Stimulated activated CD8-positive, alpha-beta memory T cell treated with anti-CD3 and anti-CD28 coated beads, Interleukin-12 subunit alpha, Interleukin-12 subunit beta, amount 100 ng/mL, for 4 hours (primary cell): ENCODE results near the gene KCNN4.
"Not testable (repeated sequence)": the region's sequence is repeated elsewhere in the genome, so short reads cannot be mapped to it uniquely, and the experiment has no call there.

Experiments used
- DNase-seq: peaks from one replicate; pipeline ENCODE4 v3.0.0-alpha.2; 2020; ENCODE audit warnings: low read depth

Gene KCNN4

GRCh38 chr19:43774103-43774939, 6.5 kb downstream of the KCNN4 start:
- DNase-seq = no peak

- DNase-seq = no peak
Observed at GRCh38 chr19:43773725-43774102, 7.1 kb downstream of the KCNN4 start.

- no peak for DNase-seq
Observed at GRCh38 chr19:43769256-43769655, 11.5 kb downstream of the KCNN4 start.

GRCh38 chr19:43768273-43769050, 12.3 kb downstream of the KCNN4 start:
- DNase-seq = no peak

GRCh38 chr19:43767818-43768217, 13.0 kb downstream of the KCNN4 start:
- DNase-seq = no peak

GRCh38 chr19:43767316-43767715, 13.5 kb downstream of the KCNN4 start:
- no peak for DNase-seq

GRCh38 chr19:43766755-43767043, 14.1 kb downstream of the KCNN4 start:
- DNase-seq = no peak

GRCh38 chr19:43765109-43765876, 15.5 kb downstream of the KCNN4 start:
- DNase-seq = peak; percentile 54

GRCh38 chr19:43764684-43765083, 16.1 kb downstream of the KCNN4 start:
- DNase-seq = not testable (repeated sequence)

GRCh38 chr19:43763473-43763939, 17.3 kb downstream of the KCNN4 start:
- DNase-seq = no peak

GRCh38 chr19:43762814-43763213, 18.0 kb downstream of the KCNN4 start:
- DNase-seq = no peak

- DNase-seq = no peak
Observed at GRCh38 chr19:43760941-43761340, 19.8 kb downstream of the KCNN4 start.

GRCh38 chr19:43759515-43759914, 21.3 kb downstream of the KCNN4 start:
- no peak for DNase-seq

- DNase-seq = peak; percentile 58
Observed at GRCh38 chr19:43755256-43755801, 25.4 kb downstream of the KCNN4 start.

- peak; percentile 98 for DNase-seq
Observed at GRCh38 chr19:43754503-43755255, 26.1 kb downstream of the KCNN4 start, which contains the start of gene SMG9. Gene SMG9, minus strand, starts transcription at chr19:43754962. Its CDS starts 4,221 bp downstream, at chr19:43750741.

GRCh38 chr19:43754253-43754502, 26.6 kb downstream of the KCNN4 start:
- DNase-seq = no peak

GRCh38 chr19:43752287-43752875, 28.4 kb downstream of the KCNN4 start:
- no peak for DNase-seq

GRCh38 chr19:43751466-43752220, 29.1 kb downstream of the KCNN4 start:
- DNase-seq = no peak

- DNase-seq = no peak
Observed at GRCh38 chr19:43749898-43750297, 30.9 kb downstream of the KCNN4 start.

GRCh38 chr19:43749152-43749551, 31.6 kb downstream of the KCNN4 start:
- no peak for DNase-seq

GRCh38 chr19:43748685-43749084, 32.1 kb downstream of the KCNN4 start:
- DNase-seq = no peak
